ENCODE results near the gene RUFY1. TPM values are rescaled to one million over a fixed set of nuclear protein-coding genes. Genes with fewer than 3 reads are reported as not detected.
"Not testable (repeated sequence)": the region's sequence is repeated elsewhere in the genome, so short reads cannot be mapped to it uniquely, and the experiment has no call there.

The RUFY1 gene
- total RNA-seq, 4 donors from 2014 or later: 49.8 to 75.0 (median 63.0) TPM

- H3K27ac ChIP-seq; DNase-seq; H3K36me3 ChIP-seq; H3K9me3 ChIP-seq; H3K27me3 ChIP-seq; H3K4me3 ChIP-seq (replicated peaks in 1 of 3); H3K4me1 ChIP-seq; intact Hi-C loops (cut with DNase I): not testable (repeated sequence)
- 92% methylated on average over 11 of the region's 11 CpGs for WGBS, 2 donors
These were observed 88.9 kb downstream of the RUFY1 start for GRCh38 chr5:179639296-179639695.

- H3K4me1 ChIP-seq; DNase-seq; H3K4me3 ChIP-seq (replicated peaks in 1 of 3); H3K27me3 ChIP-seq; intact Hi-C loops (cut with DNase I); H3K36me3 ChIP-seq; H3K27ac ChIP-seq; H3K9me3 ChIP-seq: not testable (repeated sequence)
- WGBS, 2 donors: no CpG with 5 or more reads among the region's 4 CpGs
These were observed 91.4 kb downstream of the RUFY1 start for GRCh38 chr5:179641745-179642144.

DNA sequence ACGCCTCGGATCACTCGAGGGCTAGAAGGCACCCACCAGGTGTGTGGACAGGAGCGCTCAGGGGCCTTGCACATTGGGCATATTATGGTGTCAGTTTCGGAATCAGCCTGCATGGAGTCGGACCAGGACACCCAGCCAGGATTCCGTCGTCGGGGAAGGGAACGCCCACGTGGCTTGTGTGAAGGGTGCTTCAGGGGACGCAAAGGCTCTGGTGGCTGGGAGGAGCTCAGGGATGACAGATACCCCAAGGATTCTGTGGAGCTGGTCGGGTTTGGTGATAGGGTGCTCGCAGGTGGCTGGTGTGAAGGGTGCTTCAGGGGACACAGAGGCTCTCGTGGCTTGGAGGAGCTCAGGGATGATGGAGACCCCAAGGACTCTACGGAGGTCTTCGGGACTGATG, 92.3 kb downstream of the RUFY1 start:
- WGBS, 2 donors: 80 to 95% methylated on average over 3 to 8 of the region's 17 CpGs

GRCh38 chr5:179643141-179643920, 93.0 kb downstream of the RUFY1 start:
- H3K27me3 ChIP-seq; H3K4me1 ChIP-seq; H3K36me3 ChIP-seq; DNase-seq; intact Hi-C loops (cut with DNase I); H3K27ac ChIP-seq; H3K9me3 ChIP-seq; H3K4me3 ChIP-seq (replicated peaks in 1 of 3): not testable (repeated sequence)
- WGBS, 2 donors: 81 to 86% methylated on average over 10 to 11 of the region's 16 CpGs

More for the DNA sequence above, 92.3 kb downstream of the RUFY1 start:
- intact Hi-C loops (cut with DNase I); H3K27ac ChIP-seq; DNase-seq; H3K36me3 ChIP-seq; H3K4me3 ChIP-seq (replicated peaks in 1 of 3); H3K27me3 ChIP-seq; H3K4me1 ChIP-seq; H3K9me3 ChIP-seq: not testable (repeated sequence)

DNA sequence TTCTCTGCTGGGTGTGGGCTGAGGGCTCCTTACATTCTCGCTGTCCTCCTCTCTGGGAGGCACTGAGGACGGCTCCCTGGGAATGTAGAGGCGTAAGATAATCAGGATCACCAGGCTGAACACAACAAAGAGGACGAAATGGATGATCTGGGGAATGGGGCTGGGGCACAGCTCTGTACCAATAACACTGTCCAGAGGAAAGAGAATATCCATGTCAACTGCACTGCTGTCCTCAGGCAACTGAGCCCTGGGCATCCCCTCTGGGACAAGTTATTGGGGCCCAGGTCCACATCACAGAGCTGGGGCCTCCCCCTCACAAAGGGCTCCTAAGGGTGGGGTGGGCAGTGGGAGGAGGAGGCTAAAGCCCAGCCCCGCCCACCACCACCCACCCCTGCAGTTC, 94.4 kb downstream of the RUFY1 start:
- H3K4me3 ChIP-seq (replicated peaks in 1 of 3); DNase-seq; H3K4me1 ChIP-seq; H3K9me3 ChIP-seq; intact Hi-C loops (cut with DNase I); H3K27ac ChIP-seq; H3K36me3 ChIP-seq; H3K27me3 ChIP-seq: not testable (repeated sequence)
- 86 to 87% methylated on average over 4 to 5 of the region's 5 CpGs for WGBS, 2 donors

DNA sequence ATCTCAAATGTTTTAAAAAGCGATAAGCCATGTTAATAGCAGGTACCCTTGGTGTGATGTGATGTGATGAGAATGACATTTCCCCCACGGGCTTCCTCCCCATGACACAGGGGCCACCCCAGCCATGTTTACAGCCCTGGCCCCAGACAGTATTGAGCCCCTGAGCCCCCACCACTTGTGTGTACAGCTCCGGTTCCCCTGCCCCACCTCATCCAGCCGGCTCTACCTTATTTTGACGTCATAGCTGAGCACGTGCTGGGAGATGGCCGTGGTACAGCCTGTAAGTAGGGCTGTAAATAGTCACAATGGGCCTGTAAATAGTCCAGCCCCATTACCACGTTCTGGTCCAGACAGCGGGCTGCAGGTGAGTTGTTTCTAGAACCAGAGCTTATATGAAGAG, 98.1 kb downstream of the RUFY1 start:
- 85 to 90% methylated on average over 9 of the region's 9 CpGs for WGBS, 2 donors
- TF ChIP-seq POLR2A (IDR thresholded peaks at IDR 0.05): no peak
- Histone ChIP-seq H3K4me1 (no peaks in the 10 kb centered on the region), H3K27me3 (no peaks in the 10 kb centered on the region), H3K36me3 (no peaks in the 10 kb centered on the region), H3K9me3 (no peaks in the 10 kb centered on the region), H3K27ac (no peak overlapping the region), H3K4me3 (replicated peaks in 1 of 3) (no peak overlapping the region)
- no peak for DNase-seq
- intact Hi-C loops (cut with DNase I): no loop called here

DNA sequence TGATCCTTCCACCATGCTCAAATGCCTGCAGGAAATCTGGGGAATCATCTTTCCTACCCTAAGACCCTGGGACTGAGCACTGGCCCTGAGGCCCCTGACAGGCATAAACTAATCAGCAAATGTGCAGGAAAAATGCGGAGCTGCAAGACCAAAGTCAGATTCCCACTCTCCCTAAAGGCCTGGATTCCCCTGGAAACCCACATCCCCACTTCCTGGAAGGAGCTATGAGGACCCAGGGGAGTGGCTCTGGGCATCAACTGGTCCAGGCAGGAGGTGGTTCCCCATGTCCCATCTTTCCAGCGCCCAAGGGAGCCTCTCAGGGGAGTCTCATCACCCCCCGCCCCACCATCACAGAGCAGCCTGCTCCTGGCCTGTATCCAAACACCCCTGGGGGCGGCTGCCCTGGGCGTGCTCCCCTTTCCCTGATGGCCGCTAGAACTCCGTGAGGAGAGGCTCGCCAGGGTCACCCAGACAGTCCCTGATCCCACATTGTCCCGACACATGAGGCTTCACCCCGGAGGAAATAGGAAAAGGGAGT, 98.9 kb downstream of the RUFY1 start:
- WGBS, 2 donors: 74 to 82% methylated on average over 4 to 7 of the region's 10 CpGs
- H3K27me3 ChIP-seq; H3K36me3 ChIP-seq; H3K27ac ChIP-seq; H3K9me3 ChIP-seq; H3K4me1 ChIP-seq; intact Hi-C loops (cut with DNase I); DNase-seq; H3K4me3 ChIP-seq (replicated peaks in 1 of 3): not testable (repeated sequence)

DNA sequence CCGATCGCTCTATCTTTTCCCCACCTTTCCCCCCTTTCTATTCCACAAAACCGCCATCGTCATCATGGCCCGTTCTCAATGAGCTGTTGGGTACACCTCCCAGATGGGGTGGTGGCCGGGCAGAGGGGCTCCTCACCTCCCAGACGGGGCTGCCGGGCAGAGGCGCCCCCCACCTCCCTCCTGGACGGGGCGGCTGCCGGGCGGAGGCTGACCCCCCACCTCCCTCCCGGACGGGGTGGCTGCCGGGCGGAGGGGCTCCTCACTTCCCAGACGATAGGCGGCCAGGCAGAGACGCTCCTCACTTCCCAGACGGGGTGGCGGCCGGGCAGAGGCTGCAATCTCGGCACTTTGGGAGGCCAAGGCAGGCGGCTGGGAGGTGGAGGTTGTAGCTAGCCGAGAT, 99.9 kb downstream of the RUFY1 start:
- DNase-seq; H3K27ac ChIP-seq; H3K4me1 ChIP-seq; H3K36me3 ChIP-seq; intact Hi-C loops (cut with DNase I); H3K4me3 ChIP-seq (replicated peaks in 1 of 3); H3K27me3 ChIP-seq; H3K9me3 ChIP-seq: not testable (repeated sequence)
- WGBS, 2 donors: 84 to 92% methylated on average over 5 to 8 of the region's 26 CpGs

GRCh38 chr5:179653135-179653534, 102.8 kb downstream of the RUFY1 start:
- DNase-seq; H3K9me3 ChIP-seq; H3K36me3 ChIP-seq; H3K4me1 ChIP-seq; H3K27ac ChIP-seq; H3K4me3 ChIP-seq (replicated peaks in 1 of 3); H3K27me3 ChIP-seq; intact Hi-C loops (cut with DNase I): not testable (repeated sequence)
- 78 to 86% methylated on average over 2 of the region's 2 CpGs for WGBS, 2 donors

DNA sequence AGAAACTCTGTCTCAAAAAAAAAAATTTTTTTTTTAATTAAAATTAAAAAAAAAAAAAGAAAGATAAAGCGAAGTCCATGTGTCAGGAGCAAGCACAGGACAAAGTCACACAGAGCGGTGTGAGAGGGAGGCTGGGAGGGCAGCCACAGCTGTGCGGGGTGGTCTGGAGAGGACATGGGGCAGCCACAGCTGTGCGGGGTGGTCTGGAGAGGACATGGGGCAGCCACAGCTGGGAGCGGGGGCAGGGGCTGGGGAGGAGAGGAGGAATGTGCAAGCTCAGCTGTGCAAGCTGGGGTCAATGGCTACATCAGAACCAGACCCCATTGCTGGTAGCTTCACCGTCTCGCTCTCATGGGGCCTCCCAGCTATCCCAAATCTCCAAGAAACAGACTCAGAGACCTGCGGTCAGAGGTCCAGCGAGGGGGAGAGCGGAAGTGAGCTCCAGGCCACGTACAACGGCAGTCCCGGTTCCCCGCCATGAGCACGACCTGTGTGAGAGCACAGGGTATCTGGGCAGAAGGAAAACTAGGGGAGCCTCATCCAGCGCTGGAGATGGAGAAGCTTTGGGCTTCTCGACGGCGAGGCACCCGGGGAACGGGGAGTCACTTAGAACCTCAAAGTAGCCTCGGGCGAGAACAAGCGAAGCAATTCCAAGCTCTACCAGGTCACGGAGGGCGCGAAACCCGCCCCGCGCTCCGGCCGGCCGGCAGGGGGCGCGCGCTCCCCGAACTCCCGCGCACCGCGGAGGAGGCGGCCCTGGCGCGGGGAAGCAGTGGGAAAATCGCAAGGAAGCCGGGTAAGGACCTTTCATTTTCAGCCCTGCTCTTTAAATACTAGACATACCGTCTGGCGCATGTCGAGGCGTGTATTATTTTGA, 107.2 kb downstream of the RUFY1 start:
- H3K27ac ChIP-seq; H3K4me1 ChIP-seq; intact Hi-C loops (cut with DNase I); H3K27me3 ChIP-seq; DNase-seq; H3K36me3 ChIP-seq; H3K9me3 ChIP-seq; H3K4me3 ChIP-seq (replicated peaks in 1 of 3): not testable (repeated sequence)
- 34 to 93% methylated on average over 3 to 9 of the region's 50 CpGs for WGBS, 2 donors

DNA sequence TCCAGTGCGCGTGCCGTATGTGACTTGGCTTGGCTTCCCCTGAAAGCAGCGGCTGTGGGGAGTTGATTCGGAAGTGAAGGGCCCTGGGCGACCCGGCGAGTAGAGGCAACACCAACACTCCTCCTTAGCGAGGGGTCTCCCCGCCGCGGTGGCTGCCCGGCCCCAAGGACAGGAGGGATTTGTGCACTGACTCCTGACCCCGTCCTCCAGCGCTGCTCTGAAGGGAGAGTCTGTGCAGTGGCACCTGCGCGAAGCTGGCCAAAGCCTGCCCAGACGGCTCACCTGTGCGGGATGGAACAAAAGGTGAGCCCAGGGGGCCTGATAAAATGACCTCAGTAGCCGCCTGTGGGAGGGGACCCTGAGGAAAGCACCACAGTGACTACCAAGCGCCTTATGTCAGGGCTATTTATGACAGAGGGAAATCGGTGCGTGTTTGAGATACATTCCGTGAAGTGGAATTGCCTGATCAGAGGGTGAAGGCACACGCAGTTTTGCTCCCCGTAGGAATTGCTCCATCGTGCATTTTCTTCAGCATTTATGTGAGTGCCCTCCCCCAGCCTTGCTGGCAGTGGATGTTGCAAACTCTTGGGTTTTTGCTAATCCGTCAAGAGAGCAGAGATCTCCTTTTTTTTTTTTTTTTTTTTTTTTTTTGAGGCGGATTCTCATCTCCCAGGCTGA, 108.0 kb downstream of the RUFY1 start:
- H3K36me3 ChIP-seq; H3K27ac ChIP-seq; H3K4me1 ChIP-seq; intact Hi-C loops (cut with DNase I); H3K9me3 ChIP-seq; H3K27me3 ChIP-seq: not testable (repeated sequence)
- 8 to 10% methylated on average over 9 to 10 of the region's 29 CpGs for WGBS, 2 donors
- H3K4me3 ChIP-seq (replicated peaks in 1 of 3): peak overlapping the region in 1 of 3 donors; percentile 38
- peak; percentile 25 to 31 for DNase-seq
